ENCODE measurements around the gene PTPN13. TPM values are rescaled to one million over a fixed set of nuclear protein-coding genes. Genes with fewer than 3 reads are reported as not detected.
A peak's percentile ranks its signal among the peaks of the same experiment; 100 is the strongest.

The PTPN13 gene
- under 1 TPM in 1 of 2 experiments, not detected in 1; 0.17 TPM for total RNA-seq

GRCh38 chr4:86593688-86594558, at the start of gene PTPN13:
TSS of gene PTPN13 (plus strand) at chr4:86594315. CDS start at chr4:86635257, 40,942 bp downstream.
- Mint-ChIP-seq H3K27ac (no peak within 1 kb of the TSS), H3K4me3 (peak within 1 kb of the TSS; percentile 69), H3K27me3 (ENCODE audit: low read depth) (peaks cover 48% of the 10 kb centered on the region), H3K4me1 (ENCODE audit: low read depth) (peaks cover 14% of the 10 kb centered on the region), H3K36me3 (ENCODE audit: low read depth) (no peaks in the 10 kb centered on the region), H3K9me3 (no peaks in the 10 kb centered on the region)
- intact Hi-C loops (cut with micrococcal nuclease): loop anchor here (2.0 kb wide), 1 partner anchor 299 kb away; the partner anchor contains the start of gene C4orf36
- CTCF ChIA-PET: interaction anchor here (1.2 kb wide), 1 partner anchor 95 kb away, joined by 5 read pairs; no protein-coding TSS in a partner anchor
- DNase-seq: peak; percentile 55

- Mint-ChIP-seq H3K9me3 (peaks cover 4% of the 10 kb centered on the region), H3K27ac (no peak overlapping the region), H3K4me3 (no peak overlapping the region), H3K27me3 (ENCODE audit: low read depth) (peaks cover 9% of the 10 kb centered on the region), H3K4me1 (ENCODE audit: low read depth) (peaks cover 15% of the 10 kb centered on the region), H3K36me3 (ENCODE audit: low read depth) (no peaks in the 10 kb centered on the region)
- no peak for DNase-seq
- CTCF ChIA-PET: no interaction called here
- intact Hi-C loops (cut with micrococcal nuclease): no loop called here
These were observed 47.0 kb upstream of the PTPN13 start for GRCh38 chr4:86547140-86547539.

GRCh38 chr4:86549163-86549788, 44.8 kb upstream of the PTPN13 start:
- Mint-ChIP-seq H3K4me3 (no peak overlapping the region), H3K36me3 (ENCODE audit: low read depth) (no peaks in the 10 kb centered on the region), H3K27me3 (ENCODE audit: low read depth) (peaks cover 11% of the 10 kb centered on the region), H3K9me3 (peaks cover 4% of the 10 kb centered on the region), H3K27ac (no peak overlapping the region), H3K4me1 (ENCODE audit: low read depth) (peaks cover 8% of the 10 kb centered on the region)
- intact Hi-C loops (cut with micrococcal nuclease): no loop called here
- DNase-seq: no peak
- CTCF ChIA-PET: interaction anchor here (0.6 kb wide), 1 partner anchor 107 kb away, joined by 4 read pairs; no protein-coding TSS in a partner anchor

- Mint-ChIP-seq H3K27me3 (ENCODE audit: low read depth) (peaks cover 5% of the 10 kb centered on the region), H3K27ac (no peak overlapping the region)
These were observed 42.7 kb upstream of the PTPN13 start for GRCh38 chr4:86551387-86551786.

GRCh38 chr4:86554646-86555045, 39.5 kb upstream of the PTPN13 start:
- Mint-ChIP-seq H3K4me3 (no peak overlapping the region), H3K36me3 (ENCODE audit: low read depth) (no peaks in the 10 kb centered on the region), H3K9me3 (no peaks in the 10 kb centered on the region), H3K4me1 (ENCODE audit: low read depth) (no peaks in the 10 kb centered on the region), H3K27ac (no peak overlapping the region), H3K27me3 (ENCODE audit: low read depth) (peaks cover 5% of the 10 kb centered on the region)
- CTCF ChIA-PET: no interaction called here
- DNase-seq: no peak
- intact Hi-C loops (cut with micrococcal nuclease): no loop called here

More at GRCh38 chr4:86551387-86551786, 42.7 kb upstream of the PTPN13 start:
- Mint-ChIP-seq H3K9me3 (peaks cover 4% of the 10 kb centered on the region), H3K4me1 (ENCODE audit: low read depth) (no peaks in the 10 kb centered on the region), H3K4me3 (no peak overlapping the region), H3K36me3 (ENCODE audit: low read depth) (no peaks in the 10 kb centered on the region)
- intact Hi-C loops (cut with micrococcal nuclease): no loop called here
- CTCF ChIA-PET: no interaction called here
- no peak for DNase-seq

GRCh38 chr4:86556791-86557415, 37.2 kb upstream of the PTPN13 start:
- CTCF ChIA-PET: no interaction called here
- H3K4me3 Mint-ChIP-seq: no peak overlapping the region
- H3K4me1 Mint-ChIP-seq (ENCODE audit: low read depth): no peaks in the 10 kb centered on the region
- H3K36me3 Mint-ChIP-seq (ENCODE audit: low read depth): no peaks in the 10 kb centered on the region
- intact Hi-C loops (cut with micrococcal nuclease): no loop called here
- H3K27ac Mint-ChIP-seq: no peak overlapping the region
- H3K9me3 Mint-ChIP-seq: no peaks in the 10 kb centered on the region
- no peak for DNase-seq
- peaks cover 2% of the 10 kb centered on the region for H3K27me3 Mint-ChIP-seq (ENCODE audit: low read depth)

GRCh38 chr4:86557526-86557925, 36.6 kb upstream of the PTPN13 start:
- CTCF ChIA-PET: no interaction called here
- H3K9me3 Mint-ChIP-seq: no peaks in the 10 kb centered on the region
- no peaks in the 10 kb centered on the region for H3K4me1 Mint-ChIP-seq (ENCODE audit: low read depth)
- intact Hi-C loops (cut with micrococcal nuclease): no loop called here
- no peak for DNase-seq
- peaks cover 2% of the 10 kb centered on the region for H3K27me3 Mint-ChIP-seq (ENCODE audit: low read depth)
- no peak overlapping the region for H3K4me3 Mint-ChIP-seq
- H3K36me3 Mint-ChIP-seq (ENCODE audit: low read depth): no peaks in the 10 kb centered on the region
- H3K27ac Mint-ChIP-seq: no peak overlapping the region

- intact Hi-C loops (cut with micrococcal nuclease): no loop called here
These were observed 35.9 kb upstream of the PTPN13 start for GRCh38 chr4:86558258-86558657.

GRCh38 chr4:86558797-86559196, 35.3 kb upstream of the PTPN13 start:
- Mint-ChIP-seq H3K4me1 (ENCODE audit: low read depth) (no peaks in the 10 kb centered on the region), H3K4me3 (no peak overlapping the region), H3K36me3 (ENCODE audit: low read depth) (no peaks in the 10 kb centered on the region), H3K27ac (no peak overlapping the region), H3K27me3 (ENCODE audit: low read depth) (no peaks in the 10 kb centered on the region), H3K9me3 (no peaks in the 10 kb centered on the region)
- CTCF ChIA-PET: no interaction called here
- DNase-seq: no peak
- intact Hi-C loops (cut with micrococcal nuclease): no loop called here

More at GRCh38 chr4:86558258-86558657, 35.9 kb upstream of the PTPN13 start:
- no peaks in the 10 kb centered on the region for H3K36me3 Mint-ChIP-seq (ENCODE audit: low read depth)
- H3K4me1 Mint-ChIP-seq (ENCODE audit: low read depth): no peaks in the 10 kb centered on the region
- no peaks in the 10 kb centered on the region for H3K27me3 Mint-ChIP-seq (ENCODE audit: low read depth)
- no peak for DNase-seq
- CTCF ChIA-PET: no interaction called here
- no peaks in the 10 kb centered on the region for H3K9me3 Mint-ChIP-seq
- no peak overlapping the region for H3K4me3 Mint-ChIP-seq
- no peak overlapping the region for H3K27ac Mint-ChIP-seq

GRCh38 chr4:86560447-86560846, 33.7 kb upstream of the PTPN13 start:
- no peaks in the 10 kb centered on the region for H3K4me1 Mint-ChIP-seq (ENCODE audit: low read depth)
- H3K27me3 Mint-ChIP-seq (ENCODE audit: low read depth): no peaks in the 10 kb centered on the region
- H3K27ac Mint-ChIP-seq: no peak overlapping the region
- intact Hi-C loops (cut with micrococcal nuclease): no loop called here
- no peaks in the 10 kb centered on the region for H3K36me3 Mint-ChIP-seq (ENCODE audit: low read depth)
- CTCF ChIA-PET: no interaction called here
- no peaks in the 10 kb centered on the region for H3K9me3 Mint-ChIP-seq
- no peak overlapping the region for H3K4me3 Mint-ChIP-seq
- no peak for DNase-seq

- DNase-seq: no peak
- no peak overlapping the region for H3K27ac Mint-ChIP-seq
- H3K9me3 Mint-ChIP-seq: no peaks in the 10 kb centered on the region
- no peak overlapping the region for H3K4me3 Mint-ChIP-seq
- intact Hi-C loops (cut with micrococcal nuclease): no loop called here
- H3K36me3 Mint-ChIP-seq (ENCODE audit: low read depth): no peaks in the 10 kb centered on the region
- H3K27me3 Mint-ChIP-seq (ENCODE audit: low read depth): no peaks in the 10 kb centered on the region
- H3K4me1 Mint-ChIP-seq (ENCODE audit: low read depth): no peaks in the 10 kb centered on the region
- CTCF ChIA-PET: no interaction called here
These were observed 32.9 kb upstream of the PTPN13 start for GRCh38 chr4:86561256-86561655.

GRCh38 chr4:86563416-86563815, 30.7 kb upstream of the PTPN13 start:
- Mint-ChIP-seq H3K27ac (no peak overlapping the region), H3K9me3 (no peaks in the 10 kb centered on the region), H3K27me3 (ENCODE audit: low read depth) (no peaks in the 10 kb centered on the region), H3K36me3 (ENCODE audit: low read depth) (no peaks in the 10 kb centered on the region), H3K4me1 (ENCODE audit: low read depth) (no peaks in the 10 kb centered on the region), H3K4me3 (no peak overlapping the region)
- CTCF ChIA-PET: no interaction called here
- intact Hi-C loops (cut with micrococcal nuclease): no loop called here
- no peak for DNase-seq

Data from activated naive CD4-positive, alpha-beta T cell treated with anti-CD3 and anti-CD28 coated beads for 36 hours (primary cell).